Fibroblast of peridontal ligament (primary cell): Measurements from ENCODE around the gene DIPK1C.

Experiments used
- DNase-seq: peaks from one replicate; pipeline ENCODE4 v3.0.0-alpha.2; 2010; ENCODE audit errors: extremely low read depth

The DIPK1C gene

GRCh38 chr18:74453016-74453566, 4.0 kb downstream of the DIPK1C start:
- no peak for DNase-seq

DNA sequence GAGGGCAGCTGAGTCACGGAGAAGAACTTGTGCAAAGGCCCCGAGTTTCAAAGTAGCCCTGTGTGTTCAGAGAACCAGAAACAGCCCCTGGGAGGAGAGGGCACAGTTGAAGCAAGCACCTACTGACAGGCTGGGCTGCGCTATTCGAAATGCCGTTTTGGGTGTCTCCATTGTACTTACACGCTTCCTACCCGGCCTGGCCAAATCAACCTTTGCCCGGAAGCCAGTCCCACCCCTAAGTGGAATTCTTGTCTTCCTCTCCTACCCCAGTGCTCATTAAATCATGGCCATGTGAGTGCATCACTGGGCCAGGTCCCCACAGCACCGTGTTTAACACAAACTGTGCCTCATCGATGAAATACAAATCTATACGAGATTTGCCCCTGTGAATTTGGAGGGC, 6.0 kb downstream of the DIPK1C start:
- DNase-seq: no peak

GRCh38 chr18:74450626-74451025, 6.5 kb downstream of the DIPK1C start:
- no peak for DNase-seq

GRCh38 chr18:74447404-74448152, 9.5 kb downstream of the DIPK1C start:
- DNase-seq: no peak

DNA sequence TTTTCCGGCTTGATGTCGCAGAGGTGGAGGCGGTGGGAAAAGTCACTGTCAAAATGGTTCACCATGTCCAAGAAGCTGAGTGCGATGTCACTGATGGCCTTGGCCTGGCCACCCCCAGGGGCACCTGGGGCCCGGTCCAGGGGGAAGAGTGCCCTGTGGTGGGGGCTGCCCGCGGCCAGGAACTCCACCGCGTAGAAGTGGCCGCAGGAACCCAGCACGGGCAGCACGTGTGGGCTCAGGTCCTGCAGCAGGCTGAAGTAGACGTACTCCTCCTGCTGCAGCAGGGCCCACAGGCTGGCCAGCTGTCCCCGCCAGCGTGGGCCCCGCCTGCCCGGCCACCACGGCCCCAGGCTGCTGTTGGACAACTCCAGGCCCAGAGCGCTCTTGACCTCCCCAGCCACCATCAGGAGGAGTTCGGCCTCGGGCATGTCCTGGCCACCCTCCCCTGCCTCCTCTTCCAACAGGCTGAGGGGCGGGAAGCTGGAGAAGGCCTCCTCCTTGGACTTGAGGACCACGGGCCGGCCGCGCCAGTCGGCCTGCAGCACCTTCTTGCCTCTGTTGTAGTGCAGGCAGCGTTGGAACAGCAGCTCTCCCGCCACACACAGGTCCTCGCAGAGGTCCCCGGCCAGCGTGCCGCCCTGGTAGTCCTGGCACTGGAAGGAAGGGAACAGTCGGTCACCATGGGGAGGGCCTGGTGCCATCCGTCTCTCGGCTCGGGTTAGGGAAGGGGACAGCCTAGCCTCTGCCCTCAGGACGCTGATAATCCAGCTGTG, 10.3 kb downstream of the DIPK1C start:
- no peak for DNase-seq

GRCh38 chr18:74446178-74446577, 10.9 kb downstream of the DIPK1C start:
- DNase-seq: no peak

DNA sequence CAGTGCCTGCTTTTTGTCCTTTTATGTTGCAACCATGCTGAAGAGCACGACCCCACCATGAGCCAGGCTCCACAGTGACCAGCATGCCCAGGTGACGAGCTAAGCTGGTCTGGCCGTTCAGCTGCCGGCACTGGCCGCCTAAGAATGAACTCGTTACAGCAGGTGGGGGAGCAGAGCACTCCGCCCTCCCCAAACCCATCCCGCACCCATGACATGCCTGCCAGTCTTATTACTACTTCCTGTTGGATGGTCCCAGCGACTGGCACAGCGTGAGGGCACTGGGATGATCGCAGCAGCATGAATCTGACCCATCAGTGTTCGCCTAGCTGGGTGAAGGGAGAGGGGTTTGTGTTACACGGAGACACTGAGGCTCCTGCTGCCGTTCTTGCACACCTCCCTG, 11.5 kb downstream of the DIPK1C start:
- no peak for DNase-seq

DNA sequence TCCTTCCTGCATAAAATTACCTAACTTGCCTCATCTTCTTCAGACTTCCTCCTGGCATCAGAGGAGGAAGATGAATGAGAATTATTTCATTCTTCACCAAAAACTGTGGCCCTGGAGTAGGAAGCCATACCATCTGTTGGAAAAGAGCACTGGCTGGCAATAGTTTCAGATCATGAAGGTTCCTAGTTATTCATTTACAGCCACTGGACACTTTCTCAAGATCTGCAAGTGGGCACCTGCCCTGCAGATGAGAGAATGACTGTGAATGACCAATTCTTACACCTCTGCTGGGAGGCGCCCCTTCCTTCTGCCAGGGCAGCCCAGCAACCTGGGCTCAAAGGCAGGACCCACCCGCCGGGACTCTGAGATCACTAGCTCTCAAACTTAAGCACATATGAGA, 13.0 kb downstream of the DIPK1C start:
- DNase-seq: no peak

- DNase-seq: no peak
These were observed 16.2 kb downstream of the DIPK1C start for GRCh38 chr18:74440808-74441427.

DNA sequence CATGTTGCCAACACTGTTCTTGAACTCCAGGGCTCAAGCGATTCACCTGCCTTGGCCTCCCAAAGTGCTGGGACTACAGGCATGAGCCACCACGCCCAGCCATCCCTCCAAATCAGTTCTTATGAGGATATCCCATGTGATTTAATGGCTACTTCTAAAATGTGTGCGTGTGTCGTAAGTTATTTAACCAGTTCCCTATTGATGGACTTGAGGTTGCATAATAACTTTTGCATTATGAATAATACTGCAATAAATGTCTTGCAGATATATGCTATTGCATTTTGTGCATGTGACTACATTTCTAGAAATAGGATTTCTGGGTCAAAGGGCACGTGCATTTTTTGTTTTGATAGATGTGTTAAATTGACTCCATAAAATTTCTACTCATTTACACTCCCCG, 19.0 kb downstream of the DIPK1C start:
- no peak for DNase-seq

GRCh38 chr18:74436158-74436769, 20.8 kb downstream of the DIPK1C start:
- DNase-seq: no peak

DNA sequence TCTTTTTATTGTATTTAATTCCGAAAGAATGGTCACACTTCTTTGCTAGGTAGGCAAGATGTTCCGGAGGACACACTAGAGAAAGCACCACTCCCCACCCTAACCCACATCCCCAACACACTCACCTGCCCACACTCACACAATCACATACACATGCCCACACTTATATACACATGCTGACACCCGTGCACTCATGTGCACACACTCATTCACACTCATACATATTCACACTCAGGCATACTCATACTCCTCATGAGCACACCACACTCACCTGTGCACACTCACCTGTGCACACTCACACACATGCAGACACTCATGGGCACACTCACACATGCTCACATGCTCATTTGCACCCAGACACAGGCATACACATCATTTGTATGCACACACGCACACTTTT, 21.4 kb downstream of the DIPK1C start:
- DNase-seq: no peak

DNA sequence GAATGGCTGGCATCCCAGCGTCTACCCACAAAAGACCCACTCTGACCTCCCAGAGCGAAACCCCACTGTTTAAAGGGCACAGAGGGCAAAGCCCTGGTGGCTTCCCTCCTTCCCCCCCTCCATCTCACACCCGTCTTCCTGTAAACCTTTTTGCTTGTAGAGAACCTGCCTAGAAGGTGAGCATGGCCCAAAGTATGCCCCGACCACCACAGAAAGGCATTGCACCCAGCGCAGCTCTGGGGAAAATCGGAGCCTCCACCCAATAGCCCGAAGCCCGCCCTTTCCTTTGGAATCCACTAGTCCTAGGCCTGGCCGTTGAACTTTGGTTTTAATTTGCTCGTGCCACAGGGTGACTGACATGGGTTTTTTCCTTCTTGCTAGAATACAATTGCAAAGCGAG, 22.6 kb downstream of the DIPK1C start:
- DNase-seq: no peak

DNA sequence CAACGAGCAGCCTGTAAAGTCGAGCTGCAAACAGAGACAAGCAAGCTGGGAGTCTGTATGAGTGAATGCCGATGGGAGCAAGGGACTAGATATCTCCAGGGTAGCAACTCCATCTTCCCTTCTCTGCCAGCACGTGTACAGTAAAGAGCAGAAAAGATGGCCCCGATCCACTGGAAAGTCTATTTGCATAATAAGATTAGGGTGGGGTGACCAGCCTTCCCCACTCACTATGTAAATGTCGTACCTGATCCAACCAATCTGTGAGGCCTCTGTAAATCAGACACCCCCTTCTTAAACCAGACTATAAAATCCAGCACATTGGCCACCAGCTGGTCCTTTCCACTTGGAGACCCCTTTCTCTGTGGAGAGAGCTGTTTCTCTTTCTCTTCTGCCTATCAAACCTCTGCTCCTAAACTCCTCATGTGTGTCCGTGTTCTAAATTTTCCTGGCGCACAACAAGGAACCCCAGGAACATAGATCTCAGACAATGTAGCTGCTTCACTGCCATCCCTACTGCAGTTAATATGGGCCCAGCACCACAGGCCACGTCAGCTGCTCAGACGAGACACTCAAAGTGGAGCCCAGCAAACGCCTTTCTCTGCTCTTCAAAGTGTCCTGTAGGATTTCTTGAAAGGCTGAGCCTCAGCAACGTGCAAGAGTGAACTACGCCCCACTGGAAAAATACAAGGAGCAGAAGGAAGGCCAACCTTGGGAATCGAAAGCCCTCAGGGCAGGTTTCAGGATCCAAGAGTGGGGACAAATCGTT, 26.1 kb downstream of the DIPK1C start:
- DNase-seq: no peak

DNA sequence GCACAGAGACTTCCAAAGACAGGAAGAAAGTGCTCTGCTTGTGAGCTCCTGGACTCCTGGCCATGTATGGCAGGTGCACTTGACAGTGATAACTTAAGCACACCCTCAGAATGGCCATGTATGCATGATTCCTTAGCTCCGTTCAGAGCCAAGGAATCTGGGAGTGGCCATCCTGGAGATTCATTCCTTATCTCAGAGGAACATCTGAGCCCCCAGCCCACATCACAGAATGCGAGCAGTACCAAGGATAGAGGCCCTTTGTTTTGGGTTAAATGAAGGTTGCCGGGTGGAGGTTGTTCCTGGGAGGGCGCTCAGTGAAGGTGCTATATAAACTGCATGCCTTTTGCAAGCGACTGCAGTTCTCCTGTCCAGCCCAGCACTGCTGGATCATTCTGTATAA, 26.9 kb downstream of the DIPK1C start:
- no peak for DNase-seq

GRCh38 chr18:74429096-74429495, 28.0 kb downstream of the DIPK1C start:
- DNase-seq: no peak

GRCh38 chr18:74427442-74428112, 29.5 kb downstream of the DIPK1C start:
- no peak for DNase-seq

DNA sequence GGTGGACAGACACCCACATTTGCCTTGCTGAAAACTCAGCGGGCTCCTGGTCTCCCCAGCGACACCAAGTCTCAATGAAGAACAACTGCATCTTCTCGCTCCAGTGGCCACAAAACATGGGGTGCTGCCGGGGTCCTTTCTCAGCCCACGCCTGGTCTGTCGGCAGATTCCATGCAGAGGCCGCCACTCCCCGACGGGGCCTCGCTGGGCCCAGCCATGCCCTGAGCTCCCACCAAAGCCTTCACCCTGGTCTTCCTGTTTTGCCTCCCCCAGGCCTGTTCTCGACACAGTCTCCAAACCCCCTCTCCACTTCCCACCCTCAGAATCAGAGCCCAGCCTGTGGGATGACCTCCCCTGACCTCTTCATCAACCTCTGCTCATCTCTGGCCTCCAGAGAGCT, 31.2 kb downstream of the DIPK1C start:
- DNase-seq: no peak

GRCh38 chr18:74425161-74425560, 31.9 kb downstream of the DIPK1C start:
- DNase-seq: no peak

GRCh38 chr18:74422541-74422940, 34.6 kb downstream of the DIPK1C start:
- no peak for DNase-seq

GRCh38 chr18:74420926-74421325, 36.2 kb downstream of the DIPK1C start:
- no peak for DNase-seq
